ENCODE results near the gene TMIGD2. TPM values are rescaled to one million over a fixed set of nuclear protein-coding genes. Genes with fewer than 3 reads are reported as not detected.
"Not testable (repeated sequence)": the region's sequence is repeated elsewhere in the genome, so short reads cannot be mapped to it uniquely, and the experiment has no call there.

TMIGD2 gene
- total RNA-seq, 1 experiment from 2014 or later = not detected

DNA sequence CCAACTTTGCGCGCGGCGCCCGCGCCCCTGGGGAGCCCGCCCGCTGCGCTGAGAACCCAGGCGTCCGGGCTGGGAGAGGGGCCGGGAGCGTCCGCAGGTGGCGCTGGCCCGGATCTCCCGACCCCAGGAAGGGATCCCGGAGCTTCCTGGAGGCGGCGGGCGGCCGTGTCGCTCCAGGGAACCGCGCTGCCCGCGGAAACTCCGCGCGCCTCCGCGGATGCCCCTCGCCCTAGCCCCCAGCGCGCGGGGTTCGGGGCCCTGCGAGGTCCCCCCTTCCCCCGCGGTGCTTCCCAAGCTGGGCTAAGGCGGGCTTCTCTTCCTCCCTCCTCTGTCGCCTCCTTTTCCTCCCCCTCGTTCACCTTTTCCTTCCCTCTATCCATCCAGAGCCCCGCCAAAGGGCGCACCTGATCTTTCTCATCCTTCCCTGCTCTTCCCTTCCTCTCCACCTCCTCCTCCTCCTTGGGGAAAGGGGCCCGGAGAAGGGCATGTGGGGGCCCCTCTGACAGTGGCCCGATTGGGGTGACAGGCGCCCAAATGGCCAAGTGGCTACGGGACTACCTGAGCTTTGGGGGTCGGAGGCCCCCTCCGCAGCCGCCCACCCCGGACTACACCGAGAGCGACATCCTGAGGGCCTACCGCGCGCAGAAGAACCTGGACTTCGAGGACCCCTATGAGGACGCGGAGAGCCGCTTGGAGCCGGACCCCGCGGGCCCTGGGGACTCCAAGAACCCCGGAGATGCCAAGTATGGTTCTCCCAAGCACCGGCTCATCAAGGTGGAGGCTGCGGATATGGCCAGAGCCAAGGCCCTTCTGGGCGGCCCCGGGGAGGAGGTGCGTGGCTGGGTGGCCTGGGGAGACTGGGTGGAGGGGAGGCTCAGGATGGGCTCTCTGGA is 22.4 kb downstream of the TMIGD2 start:
- in situ Hi-C loops (cut with HindIII; ENCODE audit: low pct_unique_long_range_greater_than_20kb, low sequenced_read_pairs) = no loop called here
- DNase-seq (ENCODE audit: low read depth, low spot score) = no peak

DNA sequence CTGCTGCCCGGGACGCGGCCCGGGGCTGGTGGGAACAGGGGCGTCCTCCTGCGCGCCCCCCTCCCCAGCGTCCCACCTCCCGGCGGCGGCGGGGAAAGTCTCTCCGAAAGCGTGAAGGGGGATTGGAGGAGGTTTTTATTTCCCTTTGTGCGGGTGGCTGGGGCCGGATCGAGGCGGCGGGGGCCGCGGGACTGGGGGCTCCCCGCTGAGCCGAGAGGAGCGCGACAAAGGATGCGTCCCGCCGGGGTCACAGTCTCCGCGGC is 23.0 kb downstream of the TMIGD2 start:
- DNase-seq (ENCODE audit: low read depth, low spot score) = no peak
- in situ Hi-C loops (cut with HindIII; ENCODE audit: low pct_unique_long_range_greater_than_20kb, low sequenced_read_pairs) = no loop called here

DNA sequence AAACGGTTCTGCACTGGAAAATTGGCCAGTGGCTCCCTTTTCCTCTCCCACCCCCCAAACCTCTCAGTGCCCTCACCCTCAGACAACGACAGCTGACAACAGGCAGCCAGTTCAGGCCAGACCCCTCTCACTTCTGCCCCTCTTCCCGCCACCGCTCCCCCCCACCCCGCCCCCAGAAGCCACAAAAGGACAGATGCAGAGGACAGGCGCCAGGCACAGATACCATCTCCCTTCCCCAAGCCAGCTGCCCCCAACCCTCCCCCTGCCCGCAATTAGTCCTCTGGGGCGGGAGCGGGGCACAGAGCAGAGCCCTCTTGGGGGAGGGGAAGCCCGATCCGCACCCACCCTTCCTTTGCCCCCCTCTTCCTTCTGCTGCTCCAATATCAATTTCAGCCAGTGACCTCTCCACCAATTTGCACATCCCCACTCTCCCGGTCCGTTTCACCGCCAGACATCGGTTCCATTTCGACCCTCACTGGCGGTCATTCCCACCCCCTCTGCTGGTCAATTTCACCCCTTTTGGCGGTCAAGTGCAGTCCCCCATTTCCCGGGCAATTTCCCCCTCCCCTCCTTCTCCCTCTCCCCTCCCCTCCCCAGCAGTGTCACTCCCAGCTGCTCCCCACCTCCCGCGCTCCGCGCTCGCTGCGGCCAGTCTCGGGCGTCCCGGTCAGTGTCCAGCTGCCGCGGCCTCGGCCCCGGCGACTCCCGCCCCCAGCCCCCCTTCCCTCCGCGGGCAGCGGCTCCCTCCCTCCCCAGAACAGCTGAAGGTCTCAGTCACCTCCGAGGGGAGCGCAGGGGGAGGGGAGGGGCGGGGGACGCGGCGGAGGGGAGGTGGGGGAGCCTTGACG is 23.5 kb downstream of the TMIGD2 start, which contains the start of gene SHD:
SHD (plus strand) TSS at position 848 of the 848 bp plus-strand sequence. CDS start 798 bp downstream, outside the sequence.
- DNase-seq (ENCODE audit: low read depth, low spot score) = no peak
- in situ Hi-C loops (cut with HindIII; ENCODE audit: low pct_unique_long_range_greater_than_20kb, low sequenced_read_pairs) = no loop called here

DNA sequence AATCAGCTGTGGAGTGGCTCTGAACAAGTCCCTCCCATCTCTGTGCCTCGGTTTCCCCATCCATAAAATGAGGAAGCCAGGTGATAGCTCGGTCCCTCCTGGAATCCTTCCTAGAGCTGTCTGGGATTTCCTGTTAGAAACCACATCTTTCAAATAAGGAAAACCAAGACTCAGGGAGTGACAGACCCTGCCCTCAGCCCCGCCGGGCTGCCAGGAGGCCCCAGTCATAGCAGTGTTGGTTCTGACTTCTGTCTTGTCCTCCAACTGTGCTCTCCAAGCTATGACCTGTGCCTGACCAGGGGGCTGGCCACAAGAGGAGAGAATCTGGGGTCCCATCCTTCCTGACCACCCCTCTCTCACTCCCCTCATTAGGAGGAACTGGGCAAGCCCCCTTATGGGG is 24.2 kb downstream of the TMIGD2 start:
- in situ Hi-C loops (cut with HindIII; ENCODE audit: low pct_unique_long_range_greater_than_20kb, low sequenced_read_pairs) = no loop called here
- no peak for DNase-seq (ENCODE audit: low read depth, low spot score)

DNA sequence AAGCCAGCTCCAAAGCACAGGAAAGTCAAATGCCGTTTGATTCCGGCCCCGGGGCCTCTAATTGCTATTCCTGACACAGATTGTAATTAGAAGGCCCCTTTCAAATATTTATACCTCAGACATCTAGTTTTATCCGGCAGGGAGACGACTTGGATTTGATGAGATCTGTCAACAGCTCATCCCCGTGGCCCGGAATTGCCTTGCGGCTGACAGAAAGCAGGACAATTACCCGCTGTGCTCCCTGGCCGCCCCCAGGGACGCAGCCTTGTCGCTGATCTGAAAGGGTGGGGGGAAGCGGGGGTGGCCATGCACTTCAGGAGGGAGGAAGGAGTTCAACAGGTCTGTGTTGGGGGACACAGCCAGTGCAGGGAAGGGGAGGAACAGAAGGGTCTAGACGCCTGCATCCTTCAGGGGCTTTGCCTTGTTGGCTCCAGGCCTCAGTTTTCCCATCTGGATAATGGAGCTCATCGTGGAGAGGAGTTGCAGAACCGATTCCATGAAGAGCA is 24.9 kb downstream of the TMIGD2 start:
- no peak for DNase-seq (ENCODE audit: low read depth, low spot score)
- in situ Hi-C loops (cut with HindIII; ENCODE audit: low pct_unique_long_range_greater_than_20kb, low sequenced_read_pairs) = no loop called here

DNA sequence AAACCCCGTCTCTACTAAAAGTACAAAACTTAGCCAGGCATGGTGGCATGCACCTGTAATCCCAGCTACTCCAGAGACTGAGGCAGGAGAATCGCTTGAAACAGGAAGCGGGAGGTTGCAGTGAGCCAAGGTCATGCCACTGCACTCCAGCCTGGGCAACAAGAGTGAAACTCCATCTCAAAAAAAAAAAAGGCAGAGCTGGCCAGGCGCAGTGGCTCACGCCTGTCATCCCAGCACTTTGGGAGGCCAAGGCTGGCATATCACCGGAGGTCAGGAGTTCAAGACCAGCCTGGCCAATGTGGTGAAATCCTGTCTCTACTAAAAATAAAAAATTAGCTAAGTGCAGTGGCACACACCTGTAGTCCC is 27.9 kb downstream of the TMIGD2 start:
- in situ Hi-C loops (cut with HindIII; ENCODE audit: low pct_unique_long_range_greater_than_20kb, low sequenced_read_pairs); DNase-seq (ENCODE audit: low read depth, low spot score): not testable (repeated sequence)

DNA sequence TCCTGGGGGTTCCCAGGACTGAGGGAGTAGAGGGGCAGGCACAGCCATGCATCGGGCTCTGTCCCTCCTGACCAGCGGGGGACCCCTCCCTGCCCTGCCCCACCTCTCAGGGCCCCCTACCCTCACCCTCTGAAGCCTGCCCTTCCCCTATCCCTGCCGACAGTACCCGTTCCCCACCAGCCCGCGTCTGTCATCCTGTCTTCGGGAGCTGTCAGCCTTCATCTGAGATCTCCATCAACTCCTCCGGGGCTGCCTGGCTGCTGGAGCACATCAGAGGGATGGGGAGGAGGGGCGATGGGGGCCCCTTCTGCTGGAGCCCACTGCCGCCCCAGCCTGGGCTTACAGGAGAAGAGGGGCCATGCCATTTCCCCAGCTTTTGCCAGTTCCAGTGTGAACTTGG is 29.3 kb downstream of the TMIGD2 start:
- DNase-seq (ENCODE audit: low read depth, low spot score) = no peak
- in situ Hi-C loops (cut with HindIII; ENCODE audit: low pct_unique_long_range_greater_than_20kb, low sequenced_read_pairs) = no loop called here

DNA sequence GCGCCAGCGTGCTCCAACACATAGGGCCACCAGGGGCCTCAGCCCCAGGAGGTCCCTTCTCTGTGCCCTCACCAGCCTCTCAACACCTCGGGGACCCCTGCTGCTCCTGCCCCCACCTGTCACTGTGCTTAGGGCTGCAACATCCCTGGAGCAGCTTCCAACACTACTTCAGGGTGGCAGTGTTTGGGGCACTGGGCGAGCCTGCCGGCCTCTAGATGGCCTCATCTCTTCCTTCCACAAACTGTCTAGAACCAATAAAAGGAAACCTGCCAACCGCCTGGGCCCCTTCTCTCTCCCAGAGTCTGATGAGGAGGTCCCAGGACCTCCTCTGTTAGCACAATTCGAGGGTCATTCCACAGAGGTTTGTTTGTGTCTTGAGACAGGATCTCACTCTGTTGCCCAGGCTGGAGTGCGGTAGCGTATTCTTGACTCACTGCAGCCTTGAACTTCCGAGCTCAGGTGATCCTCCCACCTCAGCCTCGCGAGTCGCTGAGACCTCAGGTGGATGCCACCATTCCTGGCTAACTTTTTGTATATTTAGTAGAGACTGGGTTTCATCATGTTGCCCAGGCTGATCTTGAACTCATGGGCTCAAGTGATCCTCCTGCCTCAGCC is 33.3 kb downstream of the TMIGD2 start:
- in situ Hi-C loops (cut with HindIII; ENCODE audit: low pct_unique_long_range_greater_than_20kb, low sequenced_read_pairs) = no loop called here

DNA sequence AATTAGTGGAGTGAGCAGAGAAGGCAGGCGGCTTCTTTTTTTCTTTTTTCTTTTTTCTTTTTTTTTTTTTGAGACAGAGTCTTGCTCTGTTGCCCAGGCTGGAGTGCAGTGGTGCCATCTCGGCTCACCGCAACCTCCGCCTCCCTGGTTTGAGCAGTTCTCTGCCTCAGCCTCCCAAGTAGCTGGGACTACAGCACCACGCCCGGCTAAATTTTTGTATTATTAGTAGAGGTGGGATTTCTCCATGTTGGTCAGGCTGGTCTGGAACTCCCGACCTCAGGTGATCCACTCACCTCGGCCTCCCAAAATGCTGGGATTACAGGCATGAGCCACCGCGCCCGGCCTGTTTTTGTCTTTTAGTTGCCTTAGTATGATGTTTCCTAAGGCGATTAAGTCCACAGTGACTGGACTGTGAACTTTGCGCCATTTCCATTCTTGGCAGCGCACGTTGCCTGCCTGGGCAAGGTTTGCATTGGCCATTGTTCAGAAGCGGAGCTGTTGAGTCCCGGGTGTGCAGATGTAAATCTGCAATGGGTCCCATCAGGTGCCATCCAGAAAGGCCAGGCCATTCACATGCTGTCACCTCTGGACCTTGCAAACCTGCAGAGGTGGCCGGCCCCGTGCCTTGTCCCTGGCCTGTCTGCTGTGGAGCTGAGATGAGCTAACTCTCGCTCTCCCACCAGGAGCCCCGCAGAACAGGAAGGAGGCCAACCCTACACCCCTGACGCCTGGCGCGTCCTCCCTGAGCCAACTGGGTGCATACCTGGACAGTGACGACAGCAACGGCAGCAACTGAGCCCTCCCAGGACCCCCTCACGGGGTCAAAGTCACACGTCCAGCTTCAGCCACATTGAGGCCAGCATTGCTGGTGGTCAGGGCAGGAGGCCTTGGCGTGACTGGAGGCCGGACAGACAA is 34.0 kb downstream of the TMIGD2 start:
- in situ Hi-C loops (cut with HindIII; ENCODE audit: low pct_unique_long_range_greater_than_20kb, low sequenced_read_pairs) = no loop called here
- no peak for DNase-seq (ENCODE audit: low read depth, low spot score)

More for the DNA sequence above, 33.3 kb downstream of the TMIGD2 start:
- DNase-seq (ENCODE audit: low read depth, low spot score) = no peak

DNA sequence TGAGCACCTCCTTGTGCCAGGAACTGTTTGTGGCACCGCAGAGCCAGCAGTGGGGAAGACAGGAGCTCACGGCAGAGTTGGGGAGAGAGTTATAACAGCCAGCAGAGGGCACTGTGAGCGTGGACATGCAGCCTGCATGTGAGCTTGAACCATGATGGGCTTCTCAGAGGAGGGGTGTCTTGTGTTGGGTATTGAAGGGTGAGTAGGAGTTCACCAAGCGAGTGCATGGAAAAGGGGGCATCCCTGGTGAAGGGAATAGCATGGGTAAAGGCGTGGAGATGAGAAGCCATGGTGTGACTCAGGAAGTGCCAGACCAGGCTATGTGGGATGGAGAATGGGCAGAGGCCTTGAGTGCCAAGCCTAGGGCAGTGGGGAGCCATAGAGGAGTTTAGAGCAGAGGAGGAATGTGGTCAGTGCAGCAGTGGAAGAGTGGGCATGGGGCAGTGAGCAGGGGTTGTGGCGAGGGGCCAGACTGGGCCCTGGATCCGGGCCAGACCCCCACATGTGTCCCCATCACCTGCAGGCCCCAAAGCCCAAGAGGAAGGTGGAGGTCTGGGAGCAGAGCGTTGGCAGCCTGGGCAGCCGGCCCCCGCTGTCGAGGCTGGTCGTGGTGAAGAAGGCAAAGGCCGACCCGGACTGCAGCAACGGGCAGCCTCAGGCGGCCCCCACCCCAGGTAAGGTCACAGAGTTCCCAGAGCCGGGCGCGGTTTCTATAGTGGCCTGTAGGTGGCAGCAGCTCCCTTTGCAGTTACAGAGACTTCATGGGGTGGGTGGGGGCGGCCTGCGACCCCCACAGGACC is 34.9 kb downstream of the TMIGD2 start:
- peak; percentile 83 for DNase-seq (ENCODE audit: low read depth, low spot score)
- in situ Hi-C loops (cut with HindIII; ENCODE audit: low pct_unique_long_range_greater_than_20kb, low sequenced_read_pairs) = no loop called here

DNA sequence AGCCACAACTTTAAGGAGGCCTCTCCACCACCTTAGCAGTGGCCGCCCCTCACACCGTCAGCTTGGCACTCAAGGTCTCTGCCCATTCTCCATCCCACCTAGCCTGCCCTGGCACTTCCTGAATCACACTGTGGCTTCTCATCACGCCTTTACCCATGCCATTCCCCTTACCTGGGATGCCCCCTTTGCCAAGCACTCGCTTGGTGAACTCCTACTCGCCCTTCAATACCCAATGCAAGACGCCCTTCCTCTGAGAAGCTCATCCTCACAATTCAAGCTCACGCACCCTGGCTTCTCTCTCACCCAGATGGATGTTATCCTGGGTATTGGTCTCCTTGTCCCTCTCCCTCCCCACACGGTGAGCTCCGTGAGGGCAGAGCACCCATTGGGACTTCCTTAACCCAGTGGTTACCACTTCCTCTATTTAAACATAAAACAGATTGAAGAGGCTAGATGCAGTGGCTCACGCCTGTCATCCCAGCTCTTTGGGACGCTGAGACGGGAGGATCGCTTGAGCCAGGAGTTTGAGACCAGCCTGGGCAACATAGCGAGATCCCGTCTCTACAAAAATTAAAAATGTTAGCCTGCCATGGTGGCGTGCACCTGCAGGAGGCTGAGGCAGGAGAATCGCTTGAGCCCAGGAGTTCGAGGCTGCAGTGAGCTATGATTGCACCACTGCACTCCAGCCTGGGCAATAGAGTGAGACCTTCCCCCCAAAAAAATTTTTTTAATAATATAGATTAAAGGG is 35.8 kb downstream of the TMIGD2 start:
- DNase-seq (ENCODE audit: low read depth, low spot score) = no peak
- in situ Hi-C loops (cut with HindIII; ENCODE audit: low pct_unique_long_range_greater_than_20kb, low sequenced_read_pairs) = no loop called here

DNA sequence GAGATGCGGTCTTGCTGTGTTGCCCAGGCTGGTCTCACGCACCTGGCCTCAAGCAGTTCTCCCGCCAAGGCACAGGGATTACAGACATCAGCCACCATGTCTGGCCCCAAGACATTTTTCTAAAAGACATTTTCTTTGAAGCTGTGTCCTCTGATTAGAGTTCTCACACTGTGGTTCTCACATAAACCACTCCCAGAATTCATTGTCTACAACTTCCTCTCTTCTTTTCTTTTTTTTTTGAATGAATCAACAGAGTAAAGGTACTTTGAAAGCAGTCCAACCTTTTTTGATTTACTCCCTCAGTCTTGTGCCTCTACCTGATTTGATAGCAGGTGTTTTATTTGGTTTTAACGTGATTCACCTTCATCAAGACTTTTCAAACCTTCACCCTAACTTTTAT is 37.4 kb downstream of the TMIGD2 start:
- no peak for DNase-seq (ENCODE audit: low read depth, low spot score)
- in situ Hi-C loops (cut with HindIII; ENCODE audit: low pct_unique_long_range_greater_than_20kb, low sequenced_read_pairs) = no loop called here

DNA sequence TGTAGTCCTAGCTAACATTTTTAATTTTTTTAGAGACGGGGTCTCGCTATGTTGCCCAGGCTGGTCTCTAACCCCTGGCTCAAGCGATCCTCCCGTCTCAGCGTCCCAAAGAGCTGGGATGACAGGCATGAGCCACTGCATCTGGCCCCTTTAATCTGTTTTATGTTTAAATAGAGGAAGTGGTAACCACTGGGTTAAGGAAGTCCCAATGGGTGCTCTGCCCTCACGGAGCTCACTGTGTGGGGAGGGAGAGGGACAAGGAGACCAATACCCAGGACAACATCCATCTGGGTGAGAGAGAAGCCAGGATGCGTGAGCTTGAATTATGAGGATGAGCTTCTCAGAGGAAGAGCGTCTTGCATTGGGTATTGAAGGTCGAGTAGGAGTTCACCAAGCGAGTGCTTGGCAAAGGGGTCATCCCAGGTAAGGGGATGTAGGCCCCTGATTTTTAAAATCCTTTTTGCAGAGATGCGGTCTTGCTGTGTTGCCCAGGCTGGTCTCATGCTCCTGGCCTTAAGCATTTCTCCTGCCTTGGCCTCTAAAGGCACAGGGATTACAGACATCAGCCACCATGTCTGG is 41.5 kb downstream of the TMIGD2 start:
- DNase-seq (ENCODE audit: low read depth, low spot score) = no peak
- in situ Hi-C loops (cut with HindIII; ENCODE audit: low pct_unique_long_range_greater_than_20kb, low sequenced_read_pairs) = no loop called here

DNA sequence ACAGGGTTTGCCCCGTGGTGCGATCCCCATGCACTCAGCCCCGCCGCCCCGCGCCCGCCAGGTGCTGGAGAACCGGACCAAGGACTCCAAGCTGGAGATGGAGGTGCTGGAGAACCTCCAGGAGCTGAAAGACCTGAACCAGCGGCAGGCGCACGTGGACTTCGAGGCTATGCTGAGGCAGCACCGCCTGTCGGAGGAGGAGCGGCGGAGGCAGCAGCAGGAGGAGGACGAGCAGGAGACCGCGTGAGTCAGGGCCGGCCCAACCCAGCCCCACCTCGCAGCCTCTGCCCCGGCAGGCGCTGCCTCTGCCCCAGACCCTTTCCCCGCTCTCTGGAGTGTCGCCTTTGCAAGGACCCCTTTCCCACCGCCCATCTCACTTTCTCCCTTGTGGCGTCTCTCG is 44.0 kb downstream of the TMIGD2 start:
- in situ Hi-C loops (cut with HindIII; ENCODE audit: low pct_unique_long_range_greater_than_20kb, low sequenced_read_pairs) = no loop called here
- DNase-seq (ENCODE audit: low read depth, low spot score) = no peak

DNA sequence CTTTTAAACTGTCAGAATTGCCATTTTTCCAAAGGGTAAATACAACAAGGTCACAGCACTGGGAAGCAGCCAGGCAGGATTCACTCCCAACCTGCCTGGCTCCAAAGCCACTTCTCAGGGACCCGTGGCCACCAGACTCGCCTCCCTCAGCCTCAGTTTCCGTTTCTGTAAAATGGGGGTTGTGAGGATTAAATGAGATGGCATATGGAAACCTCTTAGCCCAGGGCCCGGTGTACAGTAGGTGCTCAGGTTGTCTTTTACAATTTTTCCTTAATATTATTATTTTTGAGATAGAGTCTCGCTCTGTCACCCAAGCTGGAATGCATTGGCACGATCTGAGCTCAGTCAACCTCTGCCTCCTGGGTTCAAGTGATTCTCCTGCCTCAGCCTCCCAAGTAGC is 45.2 kb downstream of the TMIGD2 start:
- in situ Hi-C loops (cut with HindIII; ENCODE audit: low pct_unique_long_range_greater_than_20kb, low sequenced_read_pairs) = no loop called here
- no peak for DNase-seq (ENCODE audit: low read depth, low spot score)

DNA sequence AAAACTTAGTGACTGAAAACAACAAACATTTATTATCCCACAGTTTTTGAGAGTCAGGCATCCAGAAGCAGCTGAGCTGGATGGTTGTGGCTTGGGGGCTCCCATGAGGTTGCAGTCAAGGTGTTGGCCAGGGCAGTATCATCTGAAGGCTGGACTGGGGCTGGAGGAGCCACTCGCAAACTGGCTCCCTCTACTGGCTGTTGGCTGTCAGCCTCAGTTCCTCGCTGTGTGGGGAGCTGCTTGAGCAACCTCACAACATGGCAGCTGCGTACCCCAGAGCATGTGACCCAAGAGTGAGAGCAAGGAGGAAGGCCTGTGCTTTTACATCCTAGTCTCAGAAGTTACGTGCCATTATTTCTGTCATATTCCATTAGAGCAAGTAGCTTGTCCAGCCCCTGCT is 45.6 kb downstream of the TMIGD2 start:
- in situ Hi-C loops (cut with HindIII; ENCODE audit: low pct_unique_long_range_greater_than_20kb, low sequenced_read_pairs) = no loop called here
- no peak for DNase-seq (ENCODE audit: low read depth, low spot score)

All from SK-MEL-5 (cell line).